NCI-H2196 treated with DMSO at 0.1 percent for 48 hours (cell line): ENCODE results near the gene SLC22A5.

Experiments
- DNase-seq: peaks from one replicate; lab custom pipeline; 2025; ENCODE audit not compliant: unreplicated experiment; lab: John Stamatoyannopoulos, UW

SLC22A5 gene

DNA sequence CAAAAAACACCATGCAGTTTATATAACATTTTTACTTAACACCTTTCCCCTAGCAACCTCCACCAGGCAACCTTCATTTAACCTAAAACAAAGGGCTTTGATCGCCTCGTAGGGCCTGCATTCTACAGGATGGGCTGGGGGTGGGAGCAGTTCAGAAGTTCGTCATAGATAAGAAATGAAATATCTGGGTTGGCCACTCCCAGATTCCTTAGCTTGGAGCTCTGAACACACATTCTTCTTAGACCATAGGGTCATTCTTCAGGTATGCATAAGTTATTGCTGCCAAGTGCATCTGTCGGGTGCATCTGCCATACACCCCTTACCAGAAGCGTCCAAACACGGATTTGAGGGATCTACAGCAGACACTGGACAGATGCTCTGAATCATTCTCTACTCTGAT is 4.3 kb upstream of the SLC22A5 start:
- no peak for DNase-seq

DNA sequence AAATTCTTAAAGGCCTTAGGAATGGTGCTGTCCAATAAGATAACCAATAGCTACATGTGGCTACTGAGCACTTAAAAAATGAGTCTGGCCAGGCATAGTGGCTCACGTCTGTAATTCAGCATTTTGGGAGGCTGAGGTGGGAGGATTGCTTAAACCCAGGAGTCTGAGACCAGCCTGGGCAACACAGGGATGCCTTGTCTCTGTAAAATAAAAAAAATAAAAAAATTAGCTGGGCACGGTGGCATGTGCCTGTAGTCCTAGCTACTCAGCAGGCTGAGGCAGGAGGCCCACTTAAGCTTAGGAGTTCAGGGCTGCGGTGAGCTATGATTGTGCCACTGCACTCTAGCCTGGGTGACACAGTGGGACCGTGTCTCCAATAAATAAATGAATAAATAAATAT is 1.3 kb upstream of the SLC22A5 start:
- no peak for DNase-seq

DNA sequence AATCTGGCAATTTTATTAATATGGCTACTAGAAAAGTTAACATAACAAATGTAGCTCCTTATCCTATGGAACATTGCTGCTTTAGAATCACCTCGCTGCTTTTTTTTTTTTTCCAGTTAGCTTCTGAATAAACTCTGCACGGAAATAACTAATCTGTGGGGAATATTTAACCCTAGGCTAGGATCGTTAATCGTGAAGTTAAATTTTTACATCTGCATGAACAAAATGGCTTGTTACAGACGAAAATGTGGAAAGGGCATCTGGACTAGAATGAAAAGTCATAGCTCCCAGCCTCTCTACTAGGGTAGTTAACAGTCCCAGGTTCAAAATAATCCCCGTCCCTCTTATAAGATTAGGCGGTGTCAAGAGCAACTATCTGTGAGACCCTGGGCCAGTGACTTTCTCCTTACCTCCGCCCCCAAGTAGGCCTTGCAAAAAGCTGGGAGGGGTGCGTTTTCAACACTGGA is 470 bp upstream of the SLC22A5 start:
- DNase-seq, result no peak

DNA sequence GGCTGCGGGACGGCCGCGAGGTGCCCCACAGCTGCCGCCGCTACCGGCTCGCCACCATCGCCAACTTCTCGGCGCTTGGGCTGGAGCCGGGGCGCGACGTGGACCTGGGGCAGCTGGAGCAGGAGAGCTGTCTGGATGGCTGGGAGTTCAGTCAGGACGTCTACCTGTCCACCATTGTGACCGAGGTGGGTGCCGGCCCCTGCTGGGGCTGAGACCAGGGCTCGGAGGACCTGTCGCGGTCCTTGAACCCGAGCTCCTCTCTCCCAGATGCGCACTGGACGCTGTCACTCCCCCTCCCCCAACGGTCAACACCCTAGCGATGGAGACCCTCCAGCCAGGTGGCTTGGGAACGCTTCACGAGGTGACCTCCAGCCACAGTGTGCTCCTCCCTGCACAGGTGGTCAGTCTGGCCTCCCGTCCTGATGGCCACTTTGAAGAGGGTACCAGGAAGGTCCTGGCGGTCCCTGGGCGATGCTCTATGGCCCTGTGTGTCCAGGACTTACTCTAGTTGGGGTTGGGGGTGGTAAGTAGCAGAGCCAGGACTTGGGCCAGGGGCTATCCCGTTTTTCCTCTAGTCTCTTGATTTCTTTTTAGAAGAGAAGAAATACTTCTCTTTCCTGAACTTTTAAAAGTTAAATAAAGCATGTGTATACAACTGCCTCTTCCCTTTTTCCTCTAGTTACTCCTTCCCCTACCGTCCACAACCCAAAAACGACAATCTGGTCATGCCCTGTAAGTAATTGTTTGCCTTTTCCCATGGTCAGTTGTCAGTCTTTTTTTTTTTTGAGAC is 866 bp downstream of the SLC22A5 start:
- DNase-seq, result no peak

DNA sequence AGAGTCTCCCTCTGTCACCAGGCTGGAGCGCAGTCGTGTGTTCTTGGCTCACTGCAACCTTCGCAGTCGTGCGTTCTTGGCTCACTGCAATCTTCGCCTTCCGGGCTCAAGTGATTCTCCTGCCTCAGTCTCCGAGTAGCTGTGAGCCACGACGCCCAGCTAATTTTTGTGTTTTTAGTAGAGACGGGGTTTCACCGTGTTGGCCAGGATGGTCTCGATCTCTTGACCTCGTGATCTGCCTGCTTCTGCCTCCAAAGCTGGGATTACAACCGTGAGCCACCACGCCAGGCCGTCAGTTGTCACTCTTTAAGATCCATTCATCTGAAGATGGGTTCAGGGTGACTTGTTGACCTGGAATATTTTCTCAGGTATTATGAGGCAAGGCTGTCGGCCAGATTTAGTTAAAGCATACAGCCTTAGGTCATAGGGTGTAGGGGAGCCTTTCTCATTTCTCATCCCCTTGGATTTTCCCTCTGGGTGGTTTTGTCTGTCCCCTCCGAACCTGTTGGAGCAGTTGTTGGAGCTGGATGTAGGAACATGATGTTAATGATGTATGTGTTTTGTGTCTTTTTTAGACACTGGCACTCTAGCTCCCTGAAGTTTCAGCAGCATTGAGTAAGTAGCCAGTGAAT is 1.6 kb downstream of the SLC22A5 start:
- DNase-seq, result no peak

DNA sequence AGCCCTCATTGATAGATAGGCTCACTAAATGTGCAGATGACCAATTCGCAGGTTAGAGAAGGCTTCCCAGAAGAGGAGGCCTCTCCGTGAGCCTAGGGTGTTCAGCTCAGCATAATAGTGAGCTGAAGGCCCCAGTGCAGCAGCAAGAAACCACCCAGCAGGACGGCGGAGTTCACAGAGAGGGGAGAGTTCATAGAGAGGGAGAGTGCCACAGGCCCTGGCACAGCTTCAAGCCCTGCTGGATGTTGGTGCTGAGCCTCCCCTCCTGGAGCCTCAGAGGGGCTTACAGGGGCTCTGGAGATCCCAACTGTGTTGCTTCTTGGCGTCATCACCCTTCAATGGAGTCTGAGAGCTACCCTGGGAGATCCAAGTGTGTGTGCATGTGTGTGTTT is 2.1 kb downstream of the SLC22A5 start:
- DNase-seq, result no peak

DNA sequence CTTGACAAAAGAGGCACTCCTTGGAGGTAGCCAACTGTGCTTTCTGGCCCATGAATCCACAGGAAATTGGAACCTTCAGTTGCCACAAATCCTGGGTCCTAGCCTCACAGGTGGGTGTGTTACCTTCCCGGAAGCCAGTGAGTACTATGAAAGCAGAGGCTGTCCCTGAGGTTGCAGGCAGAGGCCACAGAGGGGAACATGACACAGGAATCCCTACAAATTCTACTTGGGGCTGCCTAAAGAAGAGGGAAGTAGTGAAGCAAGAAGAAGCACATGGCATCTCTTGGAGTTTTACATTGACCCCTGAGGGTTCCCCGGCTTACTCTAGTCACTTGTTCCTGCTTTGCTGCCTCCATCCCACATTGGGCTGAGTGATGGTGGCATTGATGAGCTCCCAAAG is 2.6 kb downstream of the SLC22A5 start:
- DNase-seq, result no peak

DNA sequence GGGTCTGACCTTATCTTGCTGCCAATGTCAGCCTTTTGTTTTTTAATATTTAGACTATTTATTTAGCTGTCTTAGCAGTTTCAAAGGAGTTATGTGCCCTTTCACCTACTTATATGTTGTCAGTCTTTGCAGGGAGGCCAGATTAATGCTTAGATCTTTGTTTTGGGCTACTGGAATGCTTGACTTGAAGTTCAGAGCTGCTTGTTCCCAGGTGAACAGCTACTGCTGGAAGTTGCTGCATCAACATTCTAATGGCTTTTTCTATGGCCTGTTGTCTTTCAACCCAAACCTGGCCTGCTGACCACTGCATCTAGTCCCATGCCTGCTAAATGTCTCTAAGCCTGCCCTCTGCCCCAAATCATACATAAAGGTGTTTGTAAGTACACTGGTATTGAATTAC is 3.0 kb downstream of the SLC22A5 start:
- no peak for DNase-seq

DNA sequence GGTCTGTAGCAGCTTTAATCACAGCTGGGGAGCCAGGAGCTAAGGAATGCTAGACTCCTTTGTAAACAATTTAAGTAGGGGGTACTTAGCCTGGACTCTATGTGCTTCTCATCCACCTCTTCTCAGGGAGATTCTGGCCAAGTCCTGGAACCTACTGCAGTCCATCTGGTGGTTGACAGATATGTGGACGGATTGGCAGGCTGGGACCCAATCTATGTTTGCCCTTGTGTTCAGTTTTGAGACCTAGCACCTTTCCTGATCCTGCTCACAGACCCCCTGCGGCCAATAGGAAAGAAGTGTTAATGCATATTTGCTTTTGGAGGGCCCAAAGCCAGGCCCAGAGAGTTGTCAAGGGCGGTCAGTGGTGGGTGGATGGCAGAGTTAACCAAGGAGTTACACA is 6.4 kb downstream of the SLC22A5 start:
- DNase-seq, result no peak

DNA sequence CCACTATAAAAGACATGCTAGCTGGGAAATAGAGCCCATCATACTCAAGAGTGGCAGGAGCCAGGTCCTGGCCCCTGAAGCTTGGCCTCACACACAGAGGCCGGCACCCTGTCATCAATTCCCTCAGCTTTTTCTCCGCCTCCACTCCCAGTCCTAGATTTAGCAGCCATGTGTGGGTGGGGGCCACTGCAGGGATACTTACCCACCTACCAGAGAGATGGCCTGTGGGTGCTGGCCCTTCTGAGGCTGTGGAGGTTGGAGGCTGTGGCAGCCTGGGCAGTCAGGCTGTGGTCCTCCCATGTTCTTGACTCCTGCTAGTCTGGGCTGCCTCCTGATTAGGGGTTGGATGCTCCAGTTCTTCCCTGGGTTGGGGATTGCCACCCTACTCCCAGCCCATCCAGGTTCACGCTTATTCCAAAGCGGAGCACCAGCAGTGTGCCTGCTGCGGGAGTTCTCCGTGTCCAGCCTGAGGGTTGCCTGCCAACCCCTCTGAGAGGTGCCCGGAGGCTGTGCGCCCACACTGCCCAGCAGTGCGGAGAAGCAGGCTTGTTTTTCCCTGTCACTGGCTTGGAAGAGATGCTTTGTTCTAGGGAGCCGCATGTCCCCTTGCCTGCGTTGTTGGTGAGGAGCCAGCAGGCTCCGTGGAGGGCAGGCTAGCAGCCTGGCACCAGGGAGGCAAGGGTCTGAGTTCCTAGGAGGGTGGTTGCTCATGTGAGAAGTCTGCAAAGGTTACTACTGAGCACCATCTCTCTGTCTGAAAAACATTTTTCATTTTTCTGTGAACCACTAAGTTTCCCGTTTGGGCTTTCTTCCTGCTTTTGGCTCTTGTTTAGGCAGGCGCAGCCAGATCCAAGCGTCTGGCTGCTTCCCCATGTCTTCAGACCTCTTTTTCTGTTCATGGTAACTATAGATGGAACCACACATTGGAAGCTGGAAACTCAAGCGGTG is 7.5 kb downstream of the SLC22A5 start:
- DNase-seq, result no peak

DNA sequence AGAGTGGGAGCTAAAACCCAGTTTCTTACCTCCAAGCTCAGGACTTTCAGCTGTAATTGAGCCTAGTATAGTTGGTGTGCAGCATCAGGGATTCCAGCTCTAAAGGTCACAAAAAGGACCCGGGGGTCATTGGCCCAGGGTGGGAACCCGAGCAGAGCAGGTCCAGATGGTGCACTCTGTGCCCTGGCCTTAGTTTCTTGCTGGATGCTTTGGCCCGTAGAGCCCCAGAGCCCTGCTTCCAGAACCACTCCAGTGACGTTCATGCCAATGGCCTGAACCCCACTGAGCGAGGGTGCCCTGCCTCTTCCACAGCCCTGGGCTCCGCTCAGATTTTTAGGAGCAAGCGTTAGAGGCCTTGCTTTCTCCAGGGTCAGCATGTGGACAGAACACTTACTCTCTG is 8.2 kb downstream of the SLC22A5 start:
- no peak for DNase-seq

DNA sequence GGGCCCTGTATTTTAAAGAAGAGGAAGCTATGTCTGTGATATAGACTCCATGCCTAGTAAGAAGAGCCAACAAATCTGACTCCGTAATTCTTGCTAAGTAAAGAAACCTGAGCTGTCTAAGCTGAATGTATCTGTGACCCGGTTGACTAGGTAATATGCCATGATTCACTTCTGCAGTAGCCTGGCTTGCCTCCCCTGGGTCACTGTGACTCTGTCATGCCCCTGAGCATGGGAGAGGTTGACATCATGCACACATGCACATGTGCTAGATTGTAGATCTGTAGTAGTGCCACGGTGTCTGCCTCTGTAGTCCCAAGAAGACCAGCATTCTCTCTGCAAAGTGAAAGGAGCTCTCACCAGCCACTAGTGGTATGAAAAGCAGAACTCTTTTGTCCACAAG is 9.1 kb downstream of the SLC22A5 start:
- no peak for DNase-seq

DNA sequence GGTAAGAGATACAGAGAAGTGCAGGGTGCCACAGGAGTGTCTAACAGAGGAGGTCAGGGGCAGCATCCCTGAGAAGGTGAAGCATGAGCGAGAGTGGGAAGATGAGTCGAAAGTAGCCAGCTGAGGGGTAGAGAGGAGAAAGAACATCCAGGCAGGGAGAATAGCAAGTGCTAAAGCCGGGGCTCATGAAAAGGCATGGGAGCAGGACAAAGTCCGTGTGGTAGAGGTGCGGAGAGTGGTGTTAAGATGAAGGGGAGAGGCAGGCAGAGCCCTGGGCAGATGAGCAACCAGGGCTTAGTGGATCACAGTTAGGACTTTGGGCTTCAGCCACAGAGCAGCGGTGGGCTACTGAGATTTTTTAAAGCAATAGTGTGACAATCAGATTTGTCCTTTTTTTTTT is 10.5 kb downstream of the SLC22A5 start:
- no peak for DNase-seq

DNA sequence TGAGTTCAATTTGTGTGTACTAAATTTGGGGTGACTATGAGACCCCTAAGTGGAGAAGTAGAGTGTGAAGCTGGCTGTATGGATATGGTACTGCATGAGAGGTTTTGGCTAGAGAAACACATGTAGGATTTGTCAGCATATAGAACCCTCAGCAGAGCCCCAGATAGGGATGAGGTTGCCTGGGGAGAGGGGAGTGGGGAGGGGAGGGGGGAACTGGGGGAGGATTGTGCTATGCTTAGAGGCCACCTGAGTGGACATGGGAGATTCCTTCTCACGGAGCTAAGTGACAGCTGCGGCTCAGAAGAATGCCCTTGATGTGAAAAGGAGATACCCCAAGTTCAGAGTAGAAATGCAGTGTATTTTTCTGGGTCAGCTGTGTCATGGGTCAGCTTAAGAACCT is 11.2 kb downstream of the SLC22A5 start:
- DNase-seq, result no peak

DNA sequence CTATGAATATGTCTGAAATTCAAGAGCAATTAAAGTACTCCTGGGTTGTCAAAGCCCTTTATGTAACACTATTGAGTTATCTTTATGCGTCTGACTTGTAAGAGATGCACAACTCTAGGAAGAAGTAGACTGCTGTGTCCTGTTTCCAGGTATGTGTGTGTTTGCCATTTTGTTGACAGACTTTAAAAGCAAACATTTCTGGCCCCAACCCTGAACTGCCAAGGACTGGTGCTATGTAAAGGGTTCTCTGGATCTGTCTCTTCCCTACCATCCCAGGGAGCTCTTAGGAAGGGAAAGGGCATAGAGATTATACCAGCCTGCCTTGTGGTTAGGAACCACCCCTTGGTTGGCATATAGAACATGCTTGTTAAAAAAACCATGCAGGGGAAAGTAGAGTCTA is 12.1 kb downstream of the SLC22A5 start:
- DNase-seq, result no peak

DNA sequence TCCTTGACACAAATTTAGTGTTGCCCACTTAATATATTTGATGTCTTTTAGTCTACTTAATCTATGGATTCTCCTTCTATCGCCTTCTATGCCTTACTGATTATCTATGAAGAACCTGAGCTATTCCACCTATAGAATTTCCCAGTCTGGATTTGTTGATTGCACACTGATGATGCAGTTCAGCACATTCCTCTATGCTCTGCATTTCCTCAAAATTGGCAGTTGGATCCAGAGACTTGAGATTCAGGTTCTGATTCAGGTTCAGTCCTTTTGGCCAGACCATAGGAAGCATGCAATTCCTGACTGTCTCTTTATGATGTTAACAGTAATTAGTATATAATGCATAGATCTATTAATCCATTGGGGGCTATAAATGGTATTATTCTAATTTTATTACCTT is 13.8 kb downstream of the SLC22A5 start:
- no peak for DNase-seq

DNA sequence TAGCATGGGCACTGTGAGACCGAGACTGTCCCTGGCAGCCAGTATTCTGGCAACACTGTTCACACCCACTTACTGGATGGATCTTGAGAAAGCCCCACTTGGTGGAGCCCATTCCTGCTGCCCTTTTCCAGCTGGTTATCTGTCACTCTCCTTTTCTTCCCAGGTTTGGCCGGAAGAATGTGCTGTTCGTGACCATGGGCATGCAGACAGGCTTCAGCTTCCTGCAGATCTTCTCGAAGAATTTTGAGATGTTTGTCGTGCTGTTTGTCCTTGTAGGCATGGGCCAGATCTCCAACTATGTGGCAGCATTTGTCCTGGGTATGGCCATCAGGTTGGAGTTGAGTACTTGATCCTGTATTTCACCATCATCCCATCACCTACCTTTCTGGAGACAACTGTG is 14.5 kb downstream of the SLC22A5 start:
- DNase-seq, result no peak

DNA sequence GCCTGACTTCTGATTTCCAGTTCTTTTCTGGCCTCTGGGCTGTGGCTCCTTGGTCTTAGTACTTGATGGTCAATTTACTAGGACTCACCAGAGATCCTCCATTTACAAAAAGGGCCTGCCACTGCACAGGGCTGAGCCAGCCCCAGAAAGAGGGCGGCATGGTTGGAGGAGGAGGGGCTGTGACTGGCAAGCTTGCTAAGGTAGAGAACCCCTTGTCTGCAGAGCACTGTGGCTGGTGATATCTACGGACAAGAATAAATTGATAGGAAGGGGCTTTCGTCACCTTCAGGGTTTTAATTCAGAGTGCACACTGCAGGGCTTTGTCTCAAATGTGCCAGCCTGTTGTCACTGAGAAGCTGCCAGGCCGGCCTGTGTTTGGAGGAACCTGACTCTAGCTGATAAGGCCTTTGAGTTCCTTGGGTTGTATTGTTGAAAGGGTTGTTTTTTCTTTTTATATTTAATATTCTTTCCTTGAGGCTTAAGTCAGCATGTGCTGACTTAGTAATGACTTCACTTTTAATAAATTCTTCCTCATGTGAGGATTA is 15.1 kb downstream of the SLC22A5 start:
- DNase-seq, result no peak

DNA sequence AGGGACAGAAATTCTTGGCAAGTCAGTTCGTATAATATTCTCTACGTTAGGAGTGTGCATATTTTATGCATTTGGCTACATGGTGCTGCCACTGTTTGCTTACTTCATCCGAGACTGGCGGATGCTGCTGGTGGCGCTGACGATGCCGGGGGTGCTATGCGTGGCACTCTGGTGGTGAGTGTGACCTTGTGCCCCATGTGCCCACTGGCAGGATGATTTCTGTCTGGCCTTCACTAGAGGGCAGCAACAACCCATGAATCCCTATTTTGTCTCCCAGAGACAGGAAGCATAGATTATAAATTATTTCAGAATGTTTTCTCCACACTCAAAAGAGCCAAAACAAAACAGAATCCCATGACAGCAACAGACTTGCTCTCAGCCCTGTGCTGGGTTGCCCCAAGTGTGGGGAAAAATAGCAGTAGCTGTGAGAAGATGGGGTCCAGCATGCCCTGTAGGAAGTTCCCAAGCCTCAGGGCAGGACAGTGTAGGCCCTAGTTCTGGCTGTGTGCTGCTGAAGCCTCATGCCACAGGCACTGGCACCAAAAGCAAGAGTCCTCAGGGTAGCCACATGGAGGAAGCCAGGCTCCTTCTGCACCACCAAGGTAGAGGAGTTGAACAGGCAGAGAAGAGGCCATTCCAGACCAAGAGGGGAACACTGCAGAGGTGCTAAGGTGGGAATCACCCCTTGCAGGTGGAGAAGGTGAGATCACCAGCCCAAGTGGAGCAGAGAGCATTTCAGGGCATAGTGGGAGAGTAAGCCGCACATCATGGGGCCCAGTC is 16.0 kb downstream of the SLC22A5 start:
- peak; percentile 41 for DNase-seq

DNA sequence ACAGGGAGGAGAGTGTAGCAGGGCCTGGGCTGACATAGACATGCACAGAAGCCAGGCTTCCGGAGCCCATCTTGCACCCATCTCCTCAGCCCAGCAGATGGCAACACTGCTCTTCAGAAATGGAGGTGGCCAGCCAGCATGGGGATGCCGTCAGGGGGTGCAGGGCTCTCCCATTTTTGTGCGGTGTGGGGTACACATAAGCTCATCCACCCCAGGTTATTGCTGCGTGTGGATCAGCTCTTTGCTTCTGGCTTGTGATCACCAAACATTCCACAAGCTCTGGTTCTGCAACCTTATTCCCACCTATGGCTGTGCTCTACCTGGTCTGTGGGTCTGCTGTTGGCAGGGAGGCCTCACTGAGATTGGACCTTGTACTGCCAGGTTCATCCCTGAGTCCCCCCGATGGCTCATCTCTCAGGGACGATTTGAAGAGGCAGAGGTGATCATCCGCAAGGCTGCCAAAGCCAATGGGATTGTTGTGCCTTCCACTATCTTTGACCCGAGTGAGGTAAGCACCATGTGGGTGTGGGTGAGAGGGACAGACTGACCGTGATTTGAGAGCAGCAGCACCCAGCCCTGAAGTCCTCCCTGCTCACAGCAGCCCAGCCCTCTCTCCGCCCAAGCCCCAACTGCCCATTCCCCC is 17.3 kb downstream of the SLC22A5 start:
- no peak for DNase-seq
